OCI-LY7 (cell line): ENCODE measurements around the gene DPEP3. TPM values are rescaled to one million over a fixed set of nuclear protein-coding genes. Genes with fewer than 3 reads are reported as not detected.

ENCODE experiments used
- BruUV-seq: library from RNA; stranded (reverse); fragments of 400-500 nt; replicated peaks from 2 replicates; lab custom pipeline; 2021; lab: Mats Ljungman, UMichigan
- CTCF ChIA-PET: fragments of 300-600 bp; sonication (Branson Sonifier 250); formaldehyde crosslinking; loops from one replicate; lab custom pipeline; 2022; ENCODE audit warnings: antibody characterized with exemption; ENCODE audit not compliant: unreplicated experiment; lab: Charles Lee
- POLR2A ChIA-PET: fragments of 300-600 bp; sonication (Branson Sonifier 250); formaldehyde crosslinking; loops from one replicate; lab custom pipeline; 2022; ENCODE audit warnings: antibody characterized with exemption; lab: Charles Lee
- DNase-seq: peaks from one replicate; pipeline ENCODE4 v3.0.0-alpha.2; 2015; ENCODE audit warnings: low spot score
- H2AFZ ChIP-seq: fragments of 200-600 bp; sonication (generic), shearing (Covaris generic); 2 replicates; pipeline ENCODE4 v1.6.1; 2014; ENCODE audit warnings: mild to moderate bottlenecking, antibody characterized with exemption, low read length, moderate library complexity
- H3K27ac ChIP-seq: fragments of 200-600 bp; sonication (generic); 2 replicates; pipeline ENCODE4 v1.5.1; 2014; ENCODE audit warnings: mixed run types, low read depth, mild to moderate bottlenecking, moderate library complexity, low read length, inconsistent platforms; ENCODE audit not compliant: poor library complexity, severe bottlenecking
- H3K36me3 ChIP-seq: fragments of 200-600 bp; sonication (generic); 2 replicates; pipeline ENCODE4 v1.6.1; 2014; ENCODE audit warnings: mild to moderate bottlenecking, antibody characterized with exemption, low read length, moderate library complexity, mixed read lengths; ENCODE audit not compliant: insufficient read depth
- H3K4me1 ChIP-seq: fragments of 200-600 bp; sonication (generic); 2 replicates; pipeline ENCODE4 v1.5.1; 2014; ENCODE audit warnings: mild to moderate bottlenecking, low read length; ENCODE audit not compliant: insufficient read depth, poor library complexity, severe bottlenecking
- H3K4me2 ChIP-seq: fragments of 200-600 bp; sonication (generic); 2 replicates; pipeline ENCODE4 v1.6.1; 2014; ENCODE audit warnings: mild to moderate bottlenecking, low read length
- H3K4me3 ChIP-seq: fragments of 200-600 bp; sonication (generic); 2 replicates; pipeline ENCODE4 v1.5.1; 2014; ENCODE audit warnings: mild to moderate bottlenecking, low read depth, low read length; ENCODE audit not compliant: poor library complexity, severe bottlenecking
- H3K79me2 ChIP-seq: fragments of 200-600 bp; sonication (generic); 2 replicates; pipeline ENCODE4 v1.6.1; 2016; ENCODE audit warnings: low read depth, mild to moderate bottlenecking, low read length, moderate library complexity, mixed read lengths; ENCODE audit not compliant: insufficient read depth
- H3K9me2 ChIP-seq: fragments of 200-600 bp; sonication (generic); 2 replicates; pipeline ENCODE4 v1.6.1; 2016; ENCODE audit warnings: mild to moderate bottlenecking, low read length, mixed read lengths; ENCODE audit not compliant: insufficient read depth
- H3K9me3 ChIP-seq: fragments of 200-600 bp; sonication (generic); 2 replicates; pipeline ENCODE4 v1.6.1; 2014; ENCODE audit warnings: mild to moderate bottlenecking, mixed run types, low read length, mixed read lengths
- H4K20me1 ChIP-seq: fragments of 200-600 bp; sonication (generic); 2 replicates; pipeline ENCODE4 v1.6.1; 2014; ENCODE audit warnings: mild to moderate bottlenecking, antibody characterized with exemption, low read length, moderate library complexity, mixed read lengths; ENCODE audit not compliant: insufficient read depth
- EZH2phosphoT487 ChIP-seq: fragments of 200-600 bp; sonication (generic); IDR thresholded peaks from 2 replicates; pipeline ENCODE4 v1.6.1; 2018; ENCODE audit warnings: low read depth, borderline replicate concordance, mild to moderate bottlenecking, mixed run types, antibody characterized with exemption, low read length, moderate library complexity, mixed read lengths
- intact Hi-C: fragments of 100-400 bp; cut with micrococcal nuclease; formaldehyde crosslinking; loops from one replicate; pipeline ENCODE4 v1.10.0; 2022; ENCODE audit not compliant: unreplicated experiment
- total RNA-seq, 2 experiments: library from RNA; depleted of rRNA in 1 of 2; stranded (reverse); fragments of >200 nt in 1 of 2; shearing (Covaris generic) in 1 of 2; gene quantifications; 2 replicates each; pipeline ENCODE4 v1.2.3, GENCODE V29; 2014 to 2022
- TF ChIP-seq, protein P1 (sequence below): fragments of 200-600 bp; sonication (generic); conservative IDR thresholded peaks from 2 replicates; pipeline ENCODE4 v1.5.1; 2014; ENCODE audit warnings: mild to moderate bottlenecking, antibody characterized with exemption, low read length, moderate library complexity, mixed read lengths

Gene DPEP3
- total RNA-seq, 2 experiments from 2014 or later, result not detected

DNA sequence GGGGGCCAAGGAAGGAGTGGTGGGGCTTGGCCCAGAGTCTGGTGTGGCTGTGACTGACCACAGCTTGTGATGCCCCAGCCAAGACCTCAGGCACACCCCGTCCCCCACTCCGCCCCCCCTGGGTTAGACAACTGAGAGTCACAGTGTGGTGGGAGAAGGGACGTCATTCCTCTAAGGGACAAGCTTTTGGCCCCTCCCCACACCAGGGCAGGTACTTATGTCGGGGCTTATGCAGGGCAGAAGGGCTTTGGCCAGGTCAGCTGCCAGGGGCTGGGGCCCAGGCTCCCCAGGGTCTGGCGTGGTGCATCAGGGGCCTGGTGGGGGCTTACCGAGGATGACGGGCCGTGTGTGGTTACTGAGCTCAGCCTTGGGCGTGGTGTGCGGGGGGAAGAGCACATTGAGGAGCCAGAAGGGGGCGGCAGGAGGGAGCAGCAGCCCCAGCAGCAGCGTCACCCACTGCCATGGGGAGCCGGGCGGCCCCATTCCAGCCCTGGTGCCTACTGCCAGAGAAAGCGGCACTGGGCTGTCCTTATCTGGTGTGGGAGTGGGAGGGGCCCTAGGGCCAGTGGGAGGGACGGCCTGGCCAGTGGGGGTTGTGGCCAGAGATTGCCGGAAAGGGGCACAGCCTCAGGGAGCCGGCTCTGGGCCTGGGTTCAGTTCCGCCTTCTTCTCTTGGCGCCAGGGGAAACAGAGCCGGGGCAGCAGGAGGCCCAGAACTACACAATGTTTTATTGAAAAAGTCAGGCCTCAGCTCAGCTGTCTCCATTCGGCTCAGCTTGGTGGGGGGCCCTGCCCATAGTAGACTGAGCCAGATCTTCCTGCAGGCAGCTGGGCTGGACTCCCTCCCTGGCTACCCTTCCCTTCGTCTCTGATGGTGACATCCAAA, 36.4 kb downstream of the DPEP3 start, which contains the start of gene LCAT:
TSS of gene LCAT (minus strand) at position 502 of the 886 bp plus-strand sequence. CDS start at position 483, 19 bp downstream.
- Histone ChIP-seq H3K27ac (no peak within 1 kb of the TSS), H2AFZ (no peak within 1 kb of the TSS), H3K36me3 (no peaks in the 10 kb centered on the region), H4K20me1 (no peaks in the 10 kb centered on the region), H3K4me2 (no peak within 1 kb of the TSS), H3K4me1 (peaks cover 17% of the 10 kb centered on the region), H3K9me2 (no peaks in the 10 kb centered on the region), H3K79me2 (no peaks in the 10 kb centered on the region), H3K4me3 (no peak within 1 kb of the TSS), H3K9me3 (no peaks in the 10 kb centered on the region)
- POLR2A ChIA-PET, result no interaction called here
- intact Hi-C loops, result no loop called here
- no TSS peak for BruUV-seq
- CTCF ChIA-PET, result interaction anchor here (0.6 kb wide), 1 partner anchor 8 kb away, joined by 3 read pairs; no protein-coding TSS in a partner anchor
- DNase-seq, result no peak
- TF ChIP-seq, protein P1, sequence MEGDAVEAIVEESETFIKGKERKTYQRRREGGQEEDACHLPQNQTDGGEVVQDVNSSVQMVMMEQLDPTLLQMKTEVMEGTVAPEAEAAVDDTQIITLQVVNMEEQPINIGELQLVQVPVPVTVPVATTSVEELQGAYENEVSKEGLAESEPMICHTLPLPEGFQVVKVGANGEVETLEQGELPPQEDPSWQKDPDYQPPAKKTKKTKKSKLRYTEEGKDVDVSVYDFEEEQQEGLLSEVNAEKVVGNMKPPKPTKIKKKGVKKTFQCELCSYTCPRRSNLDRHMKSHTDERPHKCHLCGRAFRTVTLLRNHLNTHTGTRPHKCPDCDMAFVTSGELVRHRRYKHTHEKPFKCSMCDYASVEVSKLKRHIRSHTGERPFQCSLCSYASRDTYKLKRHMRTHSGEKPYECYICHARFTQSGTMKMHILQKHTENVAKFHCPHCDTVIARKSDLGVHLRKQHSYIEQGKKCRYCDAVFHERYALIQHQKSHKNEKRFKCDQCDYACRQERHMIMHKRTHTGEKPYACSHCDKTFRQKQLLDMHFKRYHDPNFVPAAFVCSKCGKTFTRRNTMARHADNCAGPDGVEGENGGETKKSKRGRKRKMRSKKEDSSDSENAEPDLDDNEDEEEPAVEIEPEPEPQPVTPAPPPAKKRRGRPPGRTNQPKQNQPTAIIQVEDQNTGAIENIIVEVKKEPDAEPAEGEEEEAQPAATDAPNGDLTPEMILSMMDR, result peak; percentile 42; the same call in 1 of the 2 replicates
- no peak for TF ChIP-seq EZH2phosphoT487

DNA sequence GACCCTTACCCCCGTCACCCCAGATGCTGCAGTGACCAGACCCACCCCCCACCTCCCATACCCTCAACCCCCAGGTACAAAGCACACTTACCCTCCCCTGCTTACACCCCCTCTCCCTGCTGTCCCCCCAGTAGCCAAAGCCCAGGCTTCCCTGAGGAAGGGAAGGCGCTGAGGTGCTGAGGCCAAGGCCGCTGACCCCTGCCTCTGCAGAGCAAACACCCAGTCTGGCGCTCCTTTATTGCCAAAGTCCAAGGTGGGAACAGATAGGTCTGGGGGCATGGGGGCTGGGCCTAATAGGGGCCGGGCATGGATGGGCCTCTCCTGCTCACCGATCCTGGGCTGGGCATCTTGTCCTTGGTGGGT, 37.1 kb downstream of the DPEP3 start:
- Histone ChIP-seq H3K4me2 (no peak overlapping the region), H2AFZ (no peak overlapping the region), H3K9me2 (no peaks in the 10 kb centered on the region), H3K79me2 (no peaks in the 10 kb centered on the region), H3K27ac (no peak overlapping the region), H4K20me1 (no peaks in the 10 kb centered on the region), H3K9me3 (no peaks in the 10 kb centered on the region), H3K4me1 (peaks cover 17% of the 10 kb centered on the region), H3K36me3 (no peaks in the 10 kb centered on the region), H3K4me3 (no peak overlapping the region)
- no TSS peak for BruUV-seq
- DNase-seq, result no peak
- POLR2A ChIA-PET, result no interaction called here
- TF ChIP-seq, protein P1, result no peak
- TF ChIP-seq EZH2phosphoT487, result no peak
- intact Hi-C loops, result no loop called here
- CTCF ChIA-PET, result interaction anchor here (0.6 kb wide), 1 partner anchor 8 kb away, joined by 3 read pairs; no protein-coding TSS in a partner anchor
